ENCODE measurements around the gene DGKQ. TPM values are rescaled to one million over a fixed set of nuclear protein-coding genes. Genes with fewer than 3 reads are reported as not detected.

DGKQ gene
- total RNA-seq, 1 experiment from 2014 or later, result 22.0 TPM

GRCh38 chr4:960636-961350, 12.6 kb downstream of the DGKQ start:
- POLR2A ChIA-PET, result no interaction called here

More at GRCh38 chr4:960636-961350, 12.6 kb downstream of the DGKQ start:
- no peak overlapping the region for H3K4me2 ChIP-seq (ENCODE audit: low read length)
- no peak for ATAC-seq
- no peaks in the 10 kb centered on the region; the same call in 1 of the 2 replicates for H3K79me2 ChIP-seq (ENCODE audit: insufficient read depth, low read length)
- no peak overlapping the region for H2AFZ ChIP-seq (ENCODE audit: low read depth, low read length, poor library complexity, severe bottlenecking)
- no peak overlapping the region for H3K9ac ChIP-seq (ENCODE audit: low read length)
- no peaks in the 10 kb centered on the region for H4K20me1 ChIP-seq (ENCODE audit: insufficient read depth)
- H3K4me1 ChIP-seq (ENCODE audit: control insufficient read depth in 1 of 2, insufficient read depth in 2 of 2, low read length in 2 of 2), result peaks cover 5 to 20% of the 10 kb centered on the region in 2 experiments; a peak in 3 of 4 replicates
- BruUV-seq (replicated peaks), result no TSS peak
- TF ChIP-seq SRF (IDR thresholded peaks at IDR 0.05; ENCODE audit: low read depth), result no peak
- TF ChIP-seq RAD21 (IDR thresholded peaks at IDR 0.05; ENCODE audit: low read depth), result no peak
- no peak for TF ChIP-seq MAX (IDR thresholded peaks at IDR 0.05)
- TF ChIP-seq EZH2 (IDR thresholded peaks at IDR 0.05), result no peak
- no peak for TF ChIP-seq CTCF (IDR thresholded peaks at IDR 0.05 in 2 of 3, conservative IDR thresholded peaks at IDR 0.05 in 1 of 3; ENCODE audit: borderline replicate concordance in 1 of 3, insufficient read depth in 1 of 3, low read depth in 2 of 3, low read length in 2 of 3)
- TF ChIP-seq EGR1 (IDR thresholded peaks at IDR 0.05; ENCODE audit: low read depth), result no peak
- CTCF ChIA-PET, result no interaction called here
- H3K27ac ChIP-seq (ENCODE audit: low read depth, low read length), result no peak overlapping the region
- RAD21 ChIA-PET (ENCODE audit: low non-redundant PET in 1 of 2, low total read pairs in 2 of 2, uncharacterized antibody in 2 of 2, unreplicated experiment in 2 of 2), result no interaction called here
- H3K9me2 ChIP-seq (ENCODE audit: insufficient read depth), result no peaks in the 10 kb centered on the region
- H3K36me3 ChIP-seq (ENCODE audit: control insufficient read depth in 1 of 2, insufficient read depth in 2 of 2, low read length in 2 of 2), result no peaks in the 10 kb centered on the region
- no peak for DNase-seq (ENCODE audit: low read depth, low spot score)
- H3K9me3 ChIP-seq (ENCODE audit: control insufficient read depth in 1 of 2, insufficient read depth in 1 of 2, low read depth in 1 of 2, low read length in 2 of 2), result no peaks in the 10 kb centered on the region
- no peaks in the 10 kb centered on the region for H3K27me3 ChIP-seq (ENCODE audit: insufficient read depth, low read length)
- intact Hi-C loops (cut with micrococcal nuclease), result no loop called here
- no peak overlapping the region for H3K4me3 ChIP-seq (replicated peaks in 1 of 2; ENCODE audit: low read depth in 1 of 2, low read length in 2 of 2)
